HFFc6 (cell line): ENCODE measurements around the gene ENOX2. TPM values are rescaled to one million over a fixed set of nuclear protein-coding genes. Genes with fewer than 3 reads are reported as not detected.

Source experiments
- DNase-seq: peaks from one replicate; pipeline ENCODE4 v3.0.0-alpha.2; 2018
- H3K27ac Mint-ChIP-seq: 2 replicates; pipeline ENCODE4 v1.8.0; 2020; ENCODE audit warnings: mild to moderate bottlenecking, mixed read lengths
- H3K27me3 Mint-ChIP-seq: 2 replicates; pipeline ENCODE4 v1.8.0; 2021; ENCODE audit warnings: mild to moderate bottlenecking, moderate library complexity, mixed read lengths; ENCODE audit not compliant: insufficient read depth
- H3K36me3 Mint-ChIP-seq: 2 replicates; pipeline ENCODE4 v1.8.0; 2021; ENCODE audit warnings: low read depth, mixed read lengths
- H3K4me1 Mint-ChIP-seq: 2 replicates; pipeline ENCODE4 v1.8.0; 2020; ENCODE audit warnings: low read depth, mixed read lengths
- H3K4me3 Mint-ChIP-seq: 2 replicates; pipeline ENCODE4 v1.8.0; 2020; ENCODE audit warnings: mild to moderate bottlenecking, moderate library complexity, mixed read lengths
- H3K9me3 Mint-ChIP-seq: 2 replicates; pipeline ENCODE4 v1.8.0; 2020; ENCODE audit warnings: mild to moderate bottlenecking, mixed read lengths
- CTCF ChIP-seq: fragments of 200-600 bp; sonication (generic); IDR thresholded peaks from 2 replicates; pipeline ENCODE4 v1.5.0; 2021; ENCODE audit warnings: antibody characterized with exemption, mild to moderate bottlenecking
- total RNA-seq, 6 experiments: library from RNA; stranded (reverse); fragmentation: NEBNext Ultra II Directional; extraction: Animal tissue kit (Norgen Biotek cat#: 25700); gene quantifications; 2 replicates in 1 of 6; 3 replicates in 5 of 6; pipeline ENCODE4 v1.2.3, GENCODE V29; 2021

The ENOX2 gene
- total RNA-seq, 6 experiments from 2014 or later = 10.8 to 13.5 (median 11.9) TPM

GRCh38 chrX:130769835-130770234 lies 133.2 kb downstream of the ENOX2 start:
- TF ChIP-seq CTCF = no peak
- Mint-ChIP-seq H3K9me3 (no peaks in the 10 kb centered on the region), H3K4me3 (no peak overlapping the region), H3K4me1 (peaks cover 37% of the 10 kb centered on the region), H3K36me3 (no peaks in the 10 kb centered on the region), H3K27ac (no peak overlapping the region), H3K27me3 (peaks cover 3% of the 10 kb centered on the region; the same call in 1 of the 2 replicates)
- DNase-seq = no peak

DNA sequence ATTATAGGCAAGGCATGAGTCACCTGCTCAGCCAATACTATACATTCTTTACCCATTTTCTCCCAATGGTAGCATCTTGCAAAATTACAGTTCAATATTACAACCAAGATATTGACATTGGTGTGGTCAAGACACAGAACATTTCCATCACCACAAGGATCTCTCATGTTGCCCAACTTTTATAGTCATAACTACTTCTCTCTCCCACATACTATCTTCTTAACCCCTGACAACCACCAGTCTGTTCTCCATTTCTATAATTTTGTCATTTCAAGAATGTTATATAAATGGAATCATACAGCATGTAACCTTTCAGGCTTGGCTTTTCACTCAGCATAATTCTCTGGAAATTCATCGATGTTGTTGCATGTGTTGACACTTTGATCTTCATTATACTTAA lies 144.9 kb downstream of the ENOX2 start:
- H3K27me3 Mint-ChIP-seq = no peaks in the 10 kb centered on the region; the same call in 1 of the 2 replicates
- no peaks in the 10 kb centered on the region for H3K9me3 Mint-ChIP-seq
- H3K27ac Mint-ChIP-seq = no peak overlapping the region
- TF ChIP-seq CTCF = no peak
- no peak overlapping the region for H3K4me3 Mint-ChIP-seq
- H3K36me3 Mint-ChIP-seq = no peaks in the 10 kb centered on the region
- no peak for DNase-seq
- no peaks in the 10 kb centered on the region for H3K4me1 Mint-ChIP-seq

- TF ChIP-seq CTCF = no peak
- DNase-seq = no peak
- Mint-ChIP-seq H3K27me3 (no peaks in the 10 kb centered on the region; the same call in 1 of the 2 replicates), H3K4me3 (no peak overlapping the region), H3K9me3 (no peaks in the 10 kb centered on the region), H3K27ac (no peak overlapping the region), H3K36me3 (no peaks in the 10 kb centered on the region), H3K4me1 (no peaks in the 10 kb centered on the region)
Measured at GRCh38 chrX:130756233-130756632, 146.8 kb downstream of the ENOX2 start.

- Mint-ChIP-seq H3K27ac (no peak overlapping the region), H3K4me1 (no peaks in the 10 kb centered on the region), H3K9me3 (no peaks in the 10 kb centered on the region), H3K36me3 (no peaks in the 10 kb centered on the region), H3K4me3 (no peak overlapping the region), H3K27me3 (no peaks in the 10 kb centered on the region; the same call in 1 of the 2 replicates)
- no peak for TF ChIP-seq CTCF
- DNase-seq = no peak
Measured at GRCh38 chrX:130754353-130754752, 148.7 kb downstream of the ENOX2 start.

- Mint-ChIP-seq H3K27ac (peak overlapping the region; percentile 74), H3K9me3 (no peaks in the 10 kb centered on the region), H3K27me3 (no peaks in the 10 kb centered on the region), H3K4me1 (peaks cover 20% of the 10 kb centered on the region), H3K36me3 (no peaks in the 10 kb centered on the region), H3K4me3 (peak overlapping the region; percentile 6; the same call in 1 of the 2 replicates)
- no peak for TF ChIP-seq CTCF
- peak; percentile 25 for DNase-seq
Measured at GRCh38 chrX:130746709-130747342, 156.2 kb downstream of the ENOX2 start.
